Erythroblast (primary cell): Measurements from ENCODE around the gene CCL4.

Experiments
- GATA1 ChIP-seq: IDR thresholded peaks from 2 replicates; pipeline ENCODE4 v1.6.1; 2011; ENCODE audit warnings: low read depth, mild to moderate bottlenecking, control low read depth, low read length, moderate library complexity
- POLR2A ChIP-seq: IDR thresholded peaks from 2 replicates; pipeline ENCODE4 v1.6.1; 2011; ENCODE audit warnings: mild to moderate bottlenecking, low read length

DNA sequence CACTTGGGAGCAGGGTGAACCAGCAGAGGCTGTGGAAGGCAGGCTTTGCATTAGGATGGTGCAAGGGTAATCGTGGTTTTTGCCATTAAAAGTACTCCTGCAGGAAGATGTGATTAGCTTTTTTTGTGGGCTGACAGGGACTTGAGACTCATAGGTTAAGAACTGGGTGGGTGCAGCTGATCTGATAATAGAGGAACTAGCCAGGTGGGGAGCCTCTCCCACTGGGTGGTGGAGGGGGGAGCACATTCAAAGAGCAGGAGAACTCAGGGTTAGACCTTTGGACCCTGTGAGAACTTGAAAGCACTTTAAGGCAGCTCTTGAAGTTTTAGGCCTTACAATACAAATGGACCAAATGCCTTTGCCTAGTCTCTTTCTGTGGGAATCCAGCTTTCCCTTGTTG lies 32.4 kb downstream of the CCL4 start:
- no peak for TF ChIP-seq POLR2A
- no peak for TF ChIP-seq GATA1
